Panc1 (cell line): Measurements from ENCODE around the gene ABCC8.

Experiments used
- CTCF ChIP-seq: fragments of 450-650 bp; IDR thresholded peaks from 2 replicates; pipeline ENCODE4 v1.5.1; 2017; ENCODE audit warnings: mild to moderate bottlenecking
- POLR2AphosphoS5 ChIP-seq: IDR thresholded peaks from 2 replicates; pipeline ENCODE4 v1.6.1; 2012; ENCODE audit warnings: mild to moderate bottlenecking, low read depth, low read length, moderate library complexity
- TCF7L2 ChIP-seq: IDR thresholded peaks from 2 replicates; pipeline ENCODE4 v1.6.1; 2011; ENCODE audit warnings: mild to moderate bottlenecking, low read depth, low read length, inconsistent platforms

- TF ChIP-seq POLR2AphosphoS5 (no peak), CTCF (no peak), TCF7L2 (no peak)
Observed at GRCh38 chr11:17393472-17393871, 83.2 kb downstream of the ABCC8 start.
